B cell (primary cell): ENCODE data around the gene RRP36. TPM values are rescaled to one million over a fixed set of nuclear protein-coding genes. Genes with fewer than 3 reads are reported as not detected.

Experiments used
- ATAC-seq: fragments of 200-7000 bp; cut with Tn5 transposase; one replicate; pipeline ENCODE4 v1.10.0; 2021; ENCODE audit warnings: low read depth, mild to moderate bottlenecking, moderate number of reproducible peaks, moderate library complexity
- CTCF ChIA-PET: fragments of 350-600 bp; sonication (Branson Sonifier 250); formaldehyde crosslinking; loops from one replicate; lab custom pipeline; 2021; ENCODE audit warnings: antibody characterized with exemption, inconsistent platforms; lab: Charles Lee
- POLR2A ChIA-PET: fragments of 350-600 bp; sonication (Branson Sonifier 250); formaldehyde crosslinking; loops from one replicate; lab custom pipeline; 2021; ENCODE audit warnings: antibody characterized with exemption; lab: Charles Lee
- DNase-seq: peaks from one replicate; pipeline ENCODE4 v3.0.0; 2013
- H2AFZ ChIP-seq: 2 replicates; pipeline ENCODE4 v1.6.1; 2012; ENCODE audit warnings: mild to moderate bottlenecking, low read depth, low read length; ENCODE audit not compliant: insufficient read depth, poor library complexity, severe bottlenecking
- H3K27ac ChIP-seq, 2 donors: 1 replicate in 1 of 2; 2 replicates in 1 of 2; pipeline ENCODE4 v1.5.1; 2012 to 2013; ENCODE audit warnings: low read length in 2 of 2, mild to moderate bottlenecking in 2 of 2, moderate library complexity in 1 of 2
- H3K27me3 ChIP-seq, 4 experiments: fragments of 200-600 bp in 1 of 4; sonication (generic) in 1 of 4; replicated peaks in 1 of 4; 1 replicate in 2 of 4; 2 replicates in 2 of 4; pipeline versions ENCODE4 v1.6.1 to v1.7.0; 2013 to 2016; ENCODE audit warnings: low read length in 3 of 4, mild to moderate bottlenecking in 2 of 4, mixed read lengths in 1 of 4, moderate library complexity in 1 of 4; ENCODE audit not compliant: insufficient read depth in 4 of 4, control insufficient read depth in 3 of 4; ENCODE audit errors: control extremely low read depth in 1 of 4
- H3K36me3 ChIP-seq, 2 experiments: replicated peaks in 1 of 2; 1 replicate in 1 of 2; 2 replicates in 1 of 2; pipeline versions ENCODE4 v1.6.1 to v1.7.1; 2013; ENCODE audit warnings: low read length in 1 of 2; ENCODE audit not compliant: insufficient read depth in 2 of 2, control insufficient read depth in 1 of 2; ENCODE audit errors: control extremely low read depth in 1 of 2, extremely low read depth in 1 of 2
- H3K4me1 ChIP-seq, 2 donors: fragments of 200-600 bp in 1 of 2; sonication (generic) in 1 of 2; 1 replicate in 1 of 2; 2 replicates in 1 of 2; pipeline versions ENCODE4 v1.5.1 to v1.6.1; 2013 to 2017; ENCODE audit warnings: low read length in 2 of 2; ENCODE audit not compliant: control insufficient read depth in 2 of 2, insufficient read depth in 2 of 2
- H3K4me2 ChIP-seq: replicated peaks from 2 replicates; pipeline ENCODE3; 2012; ENCODE audit warnings: mild to moderate bottlenecking, low read depth, low read length; ENCODE audit not compliant: poor library complexity, severe bottlenecking
- H3K4me3 ChIP-seq, 5 experiments: fragments of 200-600 bp in 1 of 5; sonication (generic) in 1 of 5; 1 replicate in 3 of 5; 2 replicates in 2 of 5; pipeline versions ENCODE4 v1.5.1 to v1.7.0; 2011 to 2016; ENCODE audit warnings: low read length in 4 of 5, mild to moderate bottlenecking in 4 of 5, low read depth in 2 of 5, control low read depth in 1 of 5, moderate library complexity in 1 of 5; ENCODE audit not compliant: insufficient read depth in 1 of 5; ENCODE audit errors: control extremely low read depth in 1 of 5, extremely low read depth in 1 of 5
- H3K79me2 ChIP-seq: fragments of 200-600 bp; sonication (generic); one replicate; pipeline ENCODE4 v1.6.0; 2016; ENCODE audit warnings: low read length; ENCODE audit not compliant: control insufficient read depth, insufficient read depth
- H3K9ac ChIP-seq: fragments of 200-600 bp; sonication (generic); 2 replicates; pipeline ENCODE4 v1.6.1; 2017; ENCODE audit warnings: mild to moderate bottlenecking, low read length, moderate library complexity
- H3K9me3 ChIP-seq, 3 donors: one replicate each; pipeline versions ENCODE4 v1.6.1 to v1.7.1; 2013; ENCODE audit warnings: low read length in 2 of 3; ENCODE audit not compliant: control insufficient read depth in 2 of 3, insufficient read depth in 1 of 3; ENCODE audit errors: control extremely low read depth in 1 of 3
- H4K20me1 ChIP-seq: 2 replicates; pipeline ENCODE4 v1.6.0; 2012; ENCODE audit warnings: mild to moderate bottlenecking, low read length; ENCODE audit not compliant: insufficient read depth, control insufficient read depth, poor library complexity, severe bottlenecking
- H3K27ac Mint-ChIP-seq: one replicate; pipeline ENCODE4 v1.8.0; 2021; ENCODE audit warnings: mixed read lengths
- H3K27me3 Mint-ChIP-seq: one replicate; pipeline ENCODE4 v1.8.0; 2021; ENCODE audit warnings: mixed read lengths
- H3K4me1 Mint-ChIP-seq: one replicate; pipeline ENCODE4 v1.8.0; 2021; ENCODE audit warnings: mixed read lengths
- H3K4me3 Mint-ChIP-seq: one replicate; pipeline ENCODE4 v1.8.0; 2021; ENCODE audit warnings: mixed read lengths
- H3K9me3 Mint-ChIP-seq: one replicate; pipeline ENCODE4 v1.8.0; 2022; ENCODE audit warnings: mixed read lengths; ENCODE audit not compliant: insufficient read depth
- CTCF ChIP-seq: fragments of 200-600 bp; IDR thresholded peaks from one replicate; pipeline ENCODE4 v1.8.0; 2022; ENCODE audit warnings: antibody characterized with exemption, mild to moderate bottlenecking
- EZH2 ChIP-seq: IDR thresholded peaks from 2 replicates; pipeline ENCODE4 v1.6.1; 2012; ENCODE audit warnings: borderline replicate concordance, low read depth, mild to moderate bottlenecking, moderate library complexity, low read length; ENCODE audit not compliant: insufficient read depth, poor library complexity, severe bottlenecking
- WGBS: methylation state at CpG from one replicate; pipeline ENCODE4 v1.1.5; 2013; ENCODE audit warnings: missing lambda C conversion rate; ENCODE audit not compliant: insufficient coverage; 5-methylcytosine and 5-hydroxymethylcytosine counted together
- intact Hi-C: fragments of 100-400 bp; cut with micrococcal nuclease; formaldehyde crosslinking; loops from one replicate; pipeline ENCODE4 v1.10.0; 2022
- polyA plus RNA-seq: library from polyadenylated mRNA; depleted of rRNA; stranded (reverse); fragments of >200 nt; gene quantifications from 2 replicates; pipeline ENCODE4 v1.2.3, GENCODE V29; 2012
- total RNA-seq, 2 donors: library from RNA; stranded (reverse); fragments of 120-200 nt in 1 of 2; gene quantifications; 1 replicate in 1 of 2; 2 replicates in 1 of 2; pipeline versions ENCODE4 v1.2.3 to v1.2.4, GENCODE V29; 2013 to 2022

RRP36 gene
- total and polyA plus RNA-seq, 2 donors (not counting 1 experiment from before 2014, with no cell fraction given), result 22.8 to 46.2 TPM

- intact Hi-C loops, result no loop called here
- H3K36me3 ChIP-seq, result peaks cover 0 to 18% of the 10 kb centered on the region in 2 experiments
- H2AFZ ChIP-seq, result peak overlapping the region; percentile 89
- peaks cover 33% of the 10 kb centered on the region for H3K79me2 ChIP-seq
- peak overlapping the region; percentile 76 to 96 (median 89) for H3K4me3 ChIP-seq
- peak overlapping the region; percentile 100 for H3K27ac Mint-ChIP-seq
- ChIA-PET POLR2A (interaction anchor here (1.1 kb wide), 1 partner anchor 46 kb away, joined by 9 read pairs; the partner anchor contains the start of genes KLHDC3 and MEA1), CTCF (interaction anchor here (0.7 to 1.2 kb wide), 3 partner anchors 39 to 1013 kb away, joined by 3 read pairs; partner anchors contain the start of gene RRP36)
- TF ChIP-seq EZH2 (no peak), CTCF (no peak)
- peak overlapping the region; percentile 79 for H3K9ac ChIP-seq
- no peaks in the 10 kb centered on the region for H3K9me3 ChIP-seq
- peak overlapping the region; percentile 76 to 86 for H3K27ac ChIP-seq
- DNase-seq (no peak), ATAC-seq (no peak)
- peak overlapping the region; percentile 99 for H3K4me3 Mint-ChIP-seq
- H4K20me1 ChIP-seq, result peaks cover 11% of the 10 kb centered on the region
- H3K27me3 Mint-ChIP-seq, result no peaks in the 10 kb centered on the region
- peaks cover 37% of the 10 kb centered on the region for H3K4me1 Mint-ChIP-seq
- peaks cover 16 to 22% of the 10 kb centered on the region in 2 donors for H3K4me1 ChIP-seq
- H3K27me3 ChIP-seq, result no peaks in the 10 kb centered on the region
- peak overlapping the region; percentile 87 for H3K4me2 ChIP-seq
- H3K9me3 Mint-ChIP-seq, result no peaks in the 10 kb centered on the region
- 17% methylated on average over 10 of the region's 15 CpGs for WGBS
Measured at GRCh38 chr6:43060034-43060754, 38.8 kb downstream of the RRP36 start.
